ENCODE measurements around the gene CACNA1A.

Gene CACNA1A

GRCh38 chr19:13314761-13315160 lies 191.5 kb downstream of the CACNA1A start:
- Histone ChIP-seq H3K36me3 (ENCODE audit: control insufficient read depth in 2 of 2, insufficient read depth in 1 of 2, low read length in 2 of 2) (no peaks in the 10 kb centered on the region), H3K9me3 (ENCODE audit: control insufficient read depth, insufficient read depth, low read depth, low read length) (no peaks in the 10 kb centered on the region), H3K27ac (ENCODE audit: extremely low read depth, low read depth, low read length) (no peak overlapping the region), H3K4me1 (ENCODE audit: control insufficient read depth, insufficient read depth, low read length) (no peaks in the 10 kb centered on the region), H3K4me3 (ENCODE audit: low read depth, low read length) (no peak overlapping the region)
- ChIA-PET POLR2A (no interaction called here), CTCF (interaction anchor here (0.7 kb wide), 1 partner anchor 324 kb away, joined by 3 read pairs; no protein-coding TSS in a partner anchor)
- TF ChIP-seq ZBTB10 (tag by site-specific recombination; IDR thresholded peaks at IDR 0.05) (no peak), ZNF274 (IDR thresholded peaks at IDR 0.05; ENCODE audit: low read length) (no peak), ZNF274 (tag by site-specific recombination; IDR thresholded peaks at IDR 0.05; ENCODE audit: borderline replicate concordance) (no peak), PBX3 (CRISPR knock-in tag; IDR thresholded peaks at IDR 0.05) (no peak), ZNF132 (tag by site-specific recombination; IDR thresholded peaks at IDR 0.05; ENCODE audit: borderline replicate concordance) (no peak), ZNF510 (tag by site-specific recombination; IDR thresholded peaks at IDR 0.05; ENCODE audit: insufficient replicate concordance) (no peak), ZNF148 (tag by site-specific recombination; IDR thresholded peaks at IDR 0.05; ENCODE audit: borderline replicate concordance) (no peak), ZNF585B (tag by site-specific recombination; IDR thresholded peaks at IDR 0.05) (no peak), ZNF211 (tag by site-specific recombination; IDR thresholded peaks at IDR 0.05; ENCODE audit: low read depth) (no peak), ZNF830 (tag by site-specific recombination; IDR thresholded peaks at IDR 0.05; ENCODE audit: low read depth) (no peak), ZNF658 (tag by site-specific recombination; IDR thresholded peaks at IDR 0.05) (no peak), ZNF777 (tag by site-specific recombination; IDR thresholded peaks at IDR 0.05; ENCODE audit: borderline replicate concordance) (no peak), ZNF776 (tag by site-specific recombination; IDR thresholded peaks at IDR 0.05; ENCODE audit: borderline replicate concordance) (no peak), ZNF704 (tag by site-specific recombination; IDR thresholded peaks at IDR 0.05) (no peak), ZNF10 (tag by site-specific recombination; IDR thresholded peaks at IDR 0.05) (no peak)
- TF ChIP-seq, protein P1, sequence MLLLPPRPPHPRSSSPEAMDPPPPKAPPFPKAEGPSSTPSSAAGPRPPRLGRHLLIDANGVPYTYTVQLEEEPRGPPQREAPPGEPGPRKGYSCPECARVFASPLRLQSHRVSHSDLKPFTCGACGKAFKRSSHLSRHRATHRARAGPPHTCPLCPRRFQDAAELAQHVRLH (tag by site-specific recombination; IDR thresholded peaks at IDR 0.05): no peak

DNA sequence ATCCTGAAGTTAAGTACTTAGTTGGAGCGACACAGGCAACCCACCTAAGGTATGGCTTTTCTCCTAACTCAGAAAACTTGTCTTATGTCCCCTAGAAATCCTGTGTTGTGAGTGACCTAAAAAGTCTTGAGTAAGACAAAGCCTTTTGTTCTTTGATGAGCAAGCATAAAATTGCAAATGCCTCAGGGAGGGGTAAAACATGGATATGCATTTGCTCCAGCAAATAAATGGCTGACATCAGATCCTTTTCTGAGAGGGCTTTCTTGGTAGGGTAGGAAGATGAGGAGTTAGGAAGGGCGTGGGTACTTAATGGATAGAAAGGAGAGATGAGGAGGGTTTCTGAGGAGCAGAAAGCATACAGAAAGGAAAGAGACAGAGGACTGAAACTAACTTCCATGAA lies 192.4 kb downstream of the CACNA1A start:
- no peaks in the 10 kb centered on the region for H3K4me1 ChIP-seq (ENCODE audit: control insufficient read depth, insufficient read depth, low read length)
- no peak overlapping the region for H3K4me3 ChIP-seq (ENCODE audit: low read depth, low read length)
- CTCF ChIA-PET: interaction anchor here (1.3 kb wide), 1 partner anchor 275 kb away, joined by 4 read pairs; no protein-coding TSS in a partner anchor
- POLR2A ChIA-PET: interaction anchor here (0.6 kb wide), 2 partner anchors 213 to 1044 kb away, joined by 3 to 5 read pairs; no protein-coding TSS in a partner anchor
- H3K9me3 ChIP-seq (ENCODE audit: control insufficient read depth, insufficient read depth, low read depth, low read length): no peaks in the 10 kb centered on the region
- no peak overlapping the region for H3K27ac ChIP-seq (ENCODE audit: extremely low read depth, low read depth, low read length)
- H3K36me3 ChIP-seq (ENCODE audit: control insufficient read depth in 2 of 2, insufficient read depth in 1 of 2, low read length in 2 of 2): no peaks in the 10 kb centered on the region
- TF ChIP-seq ZNF677 (tag by site-specific recombination; IDR thresholded peaks at IDR 0.05) (no peak), ZNF626 (tag by site-specific recombination; IDR thresholded peaks at IDR 0.05) (no peak), MYNN (tag by site-specific recombination; IDR thresholded peaks at IDR 0.05; ENCODE audit: borderline replicate concordance) (no peak), ZNF223 (tag by site-specific recombination; IDR thresholded peaks at IDR 0.05) (no peak), ZNF391 (tag by site-specific recombination; IDR thresholded peaks at IDR 0.05; ENCODE audit: borderline replicate concordance, low read depth) (no peak), ZNF423 (tag by site-specific recombination; IDR thresholded peaks at IDR 0.05) (no peak), ZNF629 (tag by site-specific recombination; IDR thresholded peaks at IDR 0.05) (no peak), REST (tag by site-specific recombination; IDR thresholded peaks at IDR 0.05) (no peak), ZNF791 (tag by site-specific recombination; IDR thresholded peaks at IDR 0.05) (no peak)

All from HEK293 (cell line).